IPS-NIHi7 (cell line): ENCODE results near the gene DNAH17.

ENCODE experiments used
- DNase-seq: peaks from one replicate; pipeline ENCODE4 v3.0.0; 2012; ENCODE audit warnings: mixed read lengths; ENCODE audit errors: extremely low spot score

The DNAH17 gene

GRCh38 chr17:78414178-78415162, 162.7 kb downstream of the DNAH17 start:
- DNase-seq: no peak

- DNase-seq: no peak
Observed at GRCh38 chr17:78412403-78412802, 164.8 kb downstream of the DNAH17 start.

GRCh38 chr17:78411241-78411857, 165.8 kb downstream of the DNAH17 start:
- no peak for DNase-seq

- no peak for DNase-seq
Observed at GRCh38 chr17:78409191-78409928, 167.8 kb downstream of the DNAH17 start.

GRCh38 chr17:78408476-78409050, 168.6 kb downstream of the DNAH17 start:
- DNase-seq: no peak

- no peak for DNase-seq
Observed at GRCh38 chr17:78407387-78408000, 169.7 kb downstream of the DNAH17 start.

GRCh38 chr17:78406920-78407319, 170.3 kb downstream of the DNAH17 start:
- DNase-seq: no peak

GRCh38 chr17:78406396-78406795, 170.8 kb downstream of the DNAH17 start:
- DNase-seq: no peak

GRCh38 chr17:78403822-78404221, 173.4 kb downstream of the DNAH17 start:
- no peak for DNase-seq

- DNase-seq: no peak
Observed at GRCh38 chr17:78401891-78402290, 175.3 kb downstream of the DNAH17 start.

GRCh38 chr17:78401246-78401645, 175.9 kb downstream of the DNAH17 start:
- no peak for DNase-seq

- no peak for DNase-seq
Observed at GRCh38 chr17:78400581-78401240, 176.5 kb downstream of the DNAH17 start.

GRCh38 chr17:78399693-78400144, 177.5 kb downstream of the DNAH17 start:
- DNase-seq: no peak

- no peak for DNase-seq
Observed at GRCh38 chr17:78399028-78399692, 178.0 kb downstream of the DNAH17 start.

GRCh38 chr17:78398390-78398789, 178.8 kb downstream of the DNAH17 start:
- no peak for DNase-seq

GRCh38 chr17:78397681-78398101, 179.5 kb downstream of the DNAH17 start:
- no peak for DNase-seq

GRCh38 chr17:78396441-78397337, 180.5 kb downstream of the DNAH17 start:
- no peak for DNase-seq

- DNase-seq: no peak
Observed at GRCh38 chr17:78395155-78395554, 182.0 kb downstream of the DNAH17 start.

GRCh38 chr17:78394209-78394608, 183.0 kb downstream of the DNAH17 start:
- DNase-seq: no peak
